ENCODE results near the gene MVB12B.

The MVB12B gene

DNA sequence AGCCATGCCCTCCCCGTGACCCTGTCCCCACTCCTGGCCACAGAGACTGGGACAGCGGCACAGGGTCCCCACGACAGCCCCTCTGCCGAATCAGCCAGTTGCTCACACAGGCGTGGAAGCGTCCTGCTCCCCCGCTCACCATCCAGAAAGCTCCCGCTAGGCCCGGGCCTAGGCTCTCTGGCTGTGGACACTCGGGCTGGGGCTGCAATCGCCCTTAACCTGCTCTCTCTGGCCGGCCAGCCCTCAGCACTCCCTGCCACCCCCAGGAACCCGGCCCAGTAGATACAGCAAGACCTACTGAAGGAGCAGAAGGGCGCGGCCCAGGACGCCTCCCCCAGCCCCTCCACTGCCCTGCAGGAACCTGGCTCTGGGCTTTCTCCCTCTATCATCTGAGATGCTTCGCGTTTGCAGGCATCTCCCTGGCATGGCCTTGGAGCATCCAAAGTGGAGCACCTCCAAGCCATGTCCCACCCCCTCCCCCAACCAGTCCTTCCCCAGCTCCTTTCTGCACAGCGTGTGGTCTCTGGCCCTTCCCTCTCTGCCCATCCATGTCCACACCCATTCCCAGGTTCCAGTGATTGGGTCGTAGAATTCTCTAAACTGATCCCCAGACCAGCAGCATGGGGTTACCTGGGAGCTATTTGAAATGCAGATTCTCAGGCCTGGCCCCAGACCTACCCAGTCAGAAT lies 173.4 kb downstream of the MVB12B start:
- Histone ChIP-seq H3K27ac (ENCODE audit: low read depth, low read length) (no peak overlapping the region), H3K9me3 (ENCODE audit: control insufficient read depth in 5 of 5, low read length in 5 of 5) (no peaks in the 10 kb centered on the region), H3K4me3 (ENCODE audit: low read depth in 1 of 5, low read length in 5 of 5) (peak overlapping the region in 3 of 5 donors; percentile 53 to 60 (median 55)), H3K4me1 (ENCODE audit: control insufficient read depth in 5 of 5, insufficient read depth in 5 of 5, low read length in 5 of 5) (peaks cover 0 to 30% (median 20%) of the 10 kb centered on the region in 5 donors), H3K27me3 (ENCODE audit: control insufficient read depth in 5 of 5, insufficient read depth in 4 of 5, low read length in 5 of 5) (peaks cover 0 to 4% (median 0%) of the 10 kb centered on the region in 5 donors), H3K9ac (ENCODE audit: low read length in 5 of 5) (peak overlapping the region in 2 of 5 donors; percentile 30 to 56), H3K36me3 (ENCODE audit: control insufficient read depth in 5 of 5, insufficient read depth in 5 of 5, low read length in 5 of 5) (peaks cover 0 to 31% (median 13%) of the 10 kb centered on the region in 5 donors)

DNA sequence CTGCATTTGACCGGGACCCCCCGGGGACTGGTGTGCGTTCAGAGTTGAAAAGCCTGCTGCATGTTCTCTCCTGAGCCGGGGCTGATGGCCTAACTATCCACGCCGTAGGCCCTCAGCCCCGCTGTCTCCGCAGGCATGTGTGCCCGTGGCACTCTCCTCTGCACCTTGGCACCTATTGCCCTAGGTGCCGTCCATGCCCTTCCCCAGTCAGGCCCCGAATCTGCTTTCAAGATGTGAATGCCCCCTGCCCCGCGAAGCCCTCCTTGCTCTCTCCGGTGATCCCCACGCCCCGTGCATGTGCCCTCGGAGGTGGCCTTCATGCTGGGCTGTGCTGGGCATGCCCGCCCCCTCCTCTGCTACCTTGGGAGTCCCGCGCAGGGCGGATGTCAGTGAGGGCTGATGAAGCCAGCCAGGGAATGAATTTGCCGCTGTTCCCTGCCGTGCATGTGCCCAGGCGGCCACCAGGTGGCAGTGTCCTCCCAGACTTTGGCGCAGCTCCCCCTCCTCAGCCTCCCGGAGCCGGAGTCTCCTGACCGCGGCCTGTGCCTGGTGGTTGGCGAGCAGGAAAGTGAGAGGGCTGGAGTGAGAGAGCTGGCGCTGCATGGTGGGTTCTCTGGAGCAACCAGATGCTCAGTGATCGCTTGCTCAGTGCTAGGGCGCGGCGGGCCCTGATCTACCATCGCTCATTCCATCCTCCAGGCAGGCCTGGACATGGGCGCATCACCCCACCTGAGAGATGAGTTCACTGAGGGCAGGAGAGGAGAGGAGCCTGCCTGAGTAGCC lies 174.2 kb downstream of the MVB12B start:
- Histone ChIP-seq H3K27me3 (ENCODE audit: control insufficient read depth in 5 of 5, insufficient read depth in 4 of 5, low read length in 5 of 5) (peaks cover 0 to 4% (median 0%) of the 10 kb centered on the region in 5 donors), H3K27ac (ENCODE audit: low read depth, low read length) (no peak overlapping the region), H3K9ac (ENCODE audit: low read length in 5 of 5) (no peak overlapping the region), H3K4me3 (ENCODE audit: low read depth in 1 of 5, low read length in 5 of 5) (no peak overlapping the region), H3K4me1 (ENCODE audit: control insufficient read depth in 5 of 5, insufficient read depth in 5 of 5, low read length in 5 of 5) (peaks cover 0 to 30% (median 20%) of the 10 kb centered on the region in 5 donors), H3K36me3 (ENCODE audit: control insufficient read depth in 5 of 5, insufficient read depth in 5 of 5, low read length in 5 of 5) (peaks cover 0 to 32% (median 16%) of the 10 kb centered on the region in 5 donors), H3K9me3 (ENCODE audit: control insufficient read depth in 5 of 5, low read length in 5 of 5) (no peaks in the 10 kb centered on the region)

DNA sequence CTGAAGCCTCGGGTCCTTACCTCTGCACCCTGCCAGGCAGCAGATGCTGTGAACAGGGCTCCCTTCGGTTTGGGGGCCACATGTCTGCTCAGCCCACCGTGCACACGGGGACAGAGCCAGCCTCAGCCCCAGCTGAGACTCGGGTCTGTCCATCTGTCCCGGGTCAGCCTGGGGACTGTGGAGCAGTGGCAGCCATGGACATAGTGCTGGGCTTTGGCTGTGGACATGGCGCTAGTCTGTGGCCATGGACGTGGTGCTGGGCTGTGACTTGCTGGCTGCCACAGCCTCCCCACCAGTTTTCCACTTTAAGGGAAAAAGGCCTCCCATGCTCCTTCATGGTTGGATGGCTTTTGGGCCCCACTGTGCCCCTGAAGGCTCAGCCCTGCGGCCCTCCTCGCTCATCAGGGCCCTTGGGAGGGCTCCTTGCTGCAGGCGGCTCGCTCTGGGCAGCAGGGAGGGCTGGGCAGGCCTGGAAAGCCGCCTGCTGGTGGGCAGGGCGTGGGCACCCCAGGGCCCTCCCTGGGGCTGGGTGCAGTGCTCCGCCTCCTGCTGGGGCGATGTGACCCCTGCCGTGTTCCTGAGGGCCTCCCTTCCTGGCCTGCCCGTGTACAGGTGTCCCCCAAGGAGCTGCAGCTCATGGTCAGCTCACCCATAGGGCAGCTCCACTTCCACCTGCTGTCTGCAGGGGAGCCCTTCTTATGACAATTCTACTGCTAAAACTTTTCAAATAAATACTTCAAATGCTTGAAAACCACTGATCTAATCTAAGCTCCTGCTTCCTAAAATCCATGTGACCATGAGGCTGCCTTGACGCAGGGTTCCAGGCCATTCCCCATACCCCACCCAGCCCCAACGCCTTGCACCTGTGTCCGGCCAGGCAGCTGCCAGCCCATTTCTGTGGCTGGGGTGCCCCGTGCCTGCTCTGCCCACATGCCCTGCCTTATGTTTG lies 175.0 kb downstream of the MVB12B start:
- H3K27ac ChIP-seq (ENCODE audit: low read depth, low read length): no peak overlapping the region
- H3K9ac ChIP-seq (ENCODE audit: low read length in 5 of 5): no peak overlapping the region
- H3K4me1 ChIP-seq (ENCODE audit: control insufficient read depth in 5 of 5, insufficient read depth in 5 of 5, low read length in 5 of 5): peaks cover 0 to 30% (median 20%) of the 10 kb centered on the region in 5 donors

DNA sequence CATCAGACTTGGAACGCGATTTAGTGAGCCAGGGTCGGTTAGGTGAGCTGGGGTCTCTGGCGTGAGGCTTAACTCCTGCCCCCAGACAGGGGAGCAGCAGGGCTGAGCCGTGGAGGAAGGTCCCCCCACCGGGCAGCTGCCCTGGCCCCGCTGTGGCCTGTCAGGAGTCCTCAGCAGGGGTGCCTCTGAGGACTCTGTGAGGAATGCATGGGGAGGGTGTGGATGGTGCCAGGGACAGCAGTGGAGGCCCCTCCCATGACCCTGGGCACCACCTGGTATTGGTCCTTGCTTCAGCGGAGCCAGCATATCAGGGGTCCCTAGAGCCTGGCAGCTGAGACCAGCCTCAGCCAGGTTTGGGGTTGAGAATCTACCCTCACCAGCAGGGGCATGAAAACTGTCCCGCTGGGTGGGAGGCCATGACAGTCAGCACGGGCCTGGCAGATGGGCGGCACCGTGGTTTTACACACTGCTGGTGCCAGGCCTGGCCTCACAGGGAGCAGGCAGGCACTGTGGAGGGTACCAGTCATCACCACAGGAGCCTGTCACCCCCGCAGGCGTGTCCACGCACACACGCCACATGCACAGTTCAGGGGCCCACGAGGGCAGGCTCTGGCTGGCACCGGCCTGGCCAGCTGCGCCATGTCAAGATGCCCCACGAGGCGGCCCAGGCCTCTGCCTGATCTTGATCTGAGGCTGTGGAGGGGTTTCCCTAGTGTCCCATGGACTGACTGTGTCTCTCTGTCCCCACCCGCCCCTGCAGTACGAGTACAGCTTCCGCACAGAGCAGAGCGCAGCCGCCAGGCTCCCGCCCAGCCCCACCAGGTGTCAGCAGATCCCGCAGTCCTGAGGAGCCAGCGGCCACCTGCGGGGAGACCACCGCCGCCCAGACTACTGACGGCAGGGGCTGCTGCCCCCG lies 176.0 kb downstream of the MVB12B start:
- H3K27ac ChIP-seq (ENCODE audit: low read depth, low read length): no peak overlapping the region
- peaks cover 0 to 5% (median 0%) of the 10 kb centered on the region in 5 donors for H3K27me3 ChIP-seq (ENCODE audit: control insufficient read depth in 5 of 5, insufficient read depth in 4 of 5, low read length in 5 of 5)
- H3K36me3 ChIP-seq (ENCODE audit: control insufficient read depth in 5 of 5, insufficient read depth in 5 of 5, low read length in 5 of 5): peaks cover 0 to 31% (median 16%) of the 10 kb centered on the region in 5 donors
- no peak overlapping the region for H3K4me3 ChIP-seq (ENCODE audit: low read depth in 1 of 5, low read length in 5 of 5)
- no peak overlapping the region for H3K9ac ChIP-seq (ENCODE audit: low read length in 5 of 5)
- H3K9me3 ChIP-seq (ENCODE audit: control insufficient read depth in 5 of 5, low read length in 5 of 5): no peaks in the 10 kb centered on the region
- H3K4me1 ChIP-seq (ENCODE audit: control insufficient read depth in 5 of 5, insufficient read depth in 5 of 5, low read length in 5 of 5): peaks cover 0 to 26% (median 20%) of the 10 kb centered on the region in 5 donors

More for the DNA sequence above, 175.0 kb downstream of the MVB12B start:
- Histone ChIP-seq H3K4me3 (ENCODE audit: low read depth in 1 of 5, low read length in 5 of 5) (no peak overlapping the region), H3K9me3 (ENCODE audit: control insufficient read depth in 5 of 5, low read length in 5 of 5) (no peaks in the 10 kb centered on the region), H3K27me3 (ENCODE audit: control insufficient read depth in 5 of 5, insufficient read depth in 4 of 5, low read length in 5 of 5) (peaks cover 0 to 4% (median 0%) of the 10 kb centered on the region in 5 donors), H3K36me3 (ENCODE audit: control insufficient read depth in 5 of 5, insufficient read depth in 5 of 5, low read length in 5 of 5) (peaks cover 0 to 31% (median 16%) of the 10 kb centered on the region in 5 donors)

DNA sequence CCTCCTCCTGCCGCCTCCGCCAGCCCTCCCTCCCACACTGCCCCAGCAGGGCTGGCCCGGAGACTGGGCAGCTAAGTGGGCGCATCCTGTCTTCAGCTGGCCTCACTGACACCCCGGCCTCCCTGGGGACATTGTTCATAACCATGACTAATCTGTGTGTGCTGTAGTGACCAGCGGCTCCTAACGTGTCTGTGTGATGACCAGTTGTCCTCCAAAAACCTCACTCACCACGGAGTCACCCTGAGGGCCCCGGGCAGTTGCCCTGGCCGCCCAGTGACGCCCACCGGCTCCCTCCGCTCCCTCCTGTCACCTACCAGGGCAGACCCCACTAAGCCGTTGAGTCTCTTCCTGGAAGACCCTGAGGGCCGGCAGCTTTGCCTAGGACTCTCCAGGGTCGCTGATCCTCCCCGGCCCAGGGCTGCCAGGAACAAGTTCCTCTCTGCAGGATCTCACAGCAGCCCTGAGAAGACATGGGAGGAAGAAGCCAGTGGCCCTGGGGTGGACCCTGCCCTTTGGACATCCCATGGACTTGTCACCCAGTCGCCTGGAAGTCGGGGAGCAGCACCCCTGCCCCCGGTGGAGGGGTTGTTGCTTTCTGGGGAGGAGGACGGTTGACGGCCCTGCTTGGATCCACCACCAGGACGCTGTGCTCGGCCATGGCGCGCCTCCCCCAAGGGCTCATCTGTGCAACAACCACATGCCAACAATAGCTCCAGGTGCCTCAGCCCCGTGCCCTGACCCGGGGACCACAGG lies 176.9 kb downstream of the MVB12B start:
- peaks cover 0 to 31% (median 16%) of the 10 kb centered on the region in 5 donors for H3K36me3 ChIP-seq (ENCODE audit: control insufficient read depth in 5 of 5, insufficient read depth in 5 of 5, low read length in 5 of 5)
- peaks cover 0 to 8% (median 4%) of the 10 kb centered on the region in 5 donors for H3K27me3 ChIP-seq (ENCODE audit: control insufficient read depth in 5 of 5, insufficient read depth in 4 of 5, low read length in 5 of 5)
- no peak overlapping the region for H3K27ac ChIP-seq (ENCODE audit: low read depth, low read length)
- H3K9ac ChIP-seq (ENCODE audit: low read length in 5 of 5): no peak overlapping the region
- H3K4me3 ChIP-seq (ENCODE audit: low read depth in 1 of 5, low read length in 5 of 5): no peak overlapping the region
- H3K4me1 ChIP-seq (ENCODE audit: control insufficient read depth in 5 of 5, insufficient read depth in 5 of 5, low read length in 5 of 5): peaks cover 0 to 21% (median 20%) of the 10 kb centered on the region in 5 donors
- no peaks in the 10 kb centered on the region for H3K9me3 ChIP-seq (ENCODE audit: control insufficient read depth in 5 of 5, low read length in 5 of 5)

DNA sequence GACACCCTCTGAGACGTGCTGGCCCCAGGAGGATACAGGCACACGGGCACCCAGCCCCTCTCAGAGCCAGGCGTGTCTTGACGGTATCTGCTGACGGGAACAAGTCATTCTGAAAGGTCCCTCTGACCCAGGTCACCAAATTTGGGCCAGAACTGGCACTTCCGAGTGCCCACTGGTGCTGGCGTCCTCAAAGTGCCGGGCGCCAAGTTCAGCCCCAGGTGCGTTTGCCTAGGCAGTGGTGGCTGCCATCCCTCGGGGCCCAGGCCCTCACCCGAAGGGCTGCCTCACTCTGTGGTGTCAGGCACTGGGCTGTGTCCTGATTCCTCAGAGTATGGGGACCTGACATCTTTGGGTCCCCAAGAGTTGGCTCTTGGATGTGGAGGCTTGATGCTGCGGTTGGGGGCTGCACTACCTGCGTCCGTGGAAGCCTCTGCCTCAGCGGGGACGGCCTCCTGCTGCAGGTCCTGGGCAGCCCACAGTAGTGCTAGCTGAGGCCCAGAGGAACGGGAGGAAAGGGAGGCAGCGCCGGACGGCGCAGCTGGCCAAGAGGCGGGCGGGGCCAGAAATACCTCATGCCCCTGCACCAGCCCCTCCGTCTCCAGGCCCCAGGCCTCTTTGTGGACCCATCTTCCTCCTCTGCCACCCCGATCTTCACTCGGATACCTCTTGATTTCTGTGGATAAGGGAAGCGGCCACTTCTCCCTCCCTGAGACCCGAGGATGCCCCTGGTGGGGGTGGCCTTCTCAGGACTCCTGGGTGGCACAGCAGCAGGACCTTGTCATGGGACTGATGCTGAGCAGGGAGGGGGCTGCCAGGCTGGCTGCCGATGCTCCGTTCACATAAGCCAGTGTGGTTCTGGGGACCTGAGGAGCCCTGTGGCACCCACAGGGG lies 177.7 kb downstream of the MVB12B start:
- H3K36me3 ChIP-seq (ENCODE audit: control insufficient read depth in 5 of 5, insufficient read depth in 5 of 5, low read length in 5 of 5): peaks cover 0 to 31% (median 16%) of the 10 kb centered on the region in 5 donors
- H3K9me3 ChIP-seq (ENCODE audit: control insufficient read depth in 5 of 5, low read length in 5 of 5): no peaks in the 10 kb centered on the region
- no peak overlapping the region for H3K9ac ChIP-seq (ENCODE audit: low read length in 5 of 5)
- no peak overlapping the region for H3K4me3 ChIP-seq (ENCODE audit: low read depth in 1 of 5, low read length in 5 of 5)
- H3K27ac ChIP-seq (ENCODE audit: low read depth, low read length): no peak overlapping the region
- peaks cover 0 to 16% (median 14%) of the 10 kb centered on the region in 5 donors for H3K4me1 ChIP-seq (ENCODE audit: control insufficient read depth in 5 of 5, insufficient read depth in 5 of 5, low read length in 5 of 5)
- peaks cover 0 to 8% (median 5%) of the 10 kb centered on the region in 5 donors for H3K27me3 ChIP-seq (ENCODE audit: control insufficient read depth in 5 of 5, insufficient read depth in 4 of 5, low read length in 5 of 5)

DNA sequence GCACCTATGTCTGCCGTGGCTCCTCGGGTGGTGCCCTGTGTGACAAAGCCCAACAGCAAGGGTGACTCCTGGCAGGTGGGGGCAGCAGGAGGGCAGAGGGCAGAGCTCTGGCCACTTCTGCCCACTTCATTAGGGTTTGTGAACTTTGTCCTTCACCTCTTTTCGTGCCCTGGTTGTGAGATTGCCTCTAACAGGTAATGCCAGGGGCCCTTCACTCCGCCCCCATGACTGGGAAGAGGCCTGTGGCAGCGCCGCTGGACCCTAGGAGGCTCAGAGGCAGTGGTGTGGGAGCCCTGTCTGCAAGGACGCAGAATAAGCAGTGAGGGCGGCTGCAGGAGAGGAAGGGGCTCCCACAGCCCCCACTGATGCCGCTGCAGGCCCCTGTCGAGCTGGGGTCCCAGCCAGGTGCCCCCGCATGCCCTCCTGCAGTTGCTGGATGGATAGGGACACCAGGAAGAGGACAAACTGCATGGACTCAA lies 178.4 kb downstream of the MVB12B start:
- H3K9ac ChIP-seq (ENCODE audit: low read length in 5 of 5): no peak overlapping the region
- peaks cover 0 to 31% (median 16%) of the 10 kb centered on the region in 5 donors for H3K36me3 ChIP-seq (ENCODE audit: control insufficient read depth in 5 of 5, insufficient read depth in 5 of 5, low read length in 5 of 5)
- no peak overlapping the region for H3K4me3 ChIP-seq (ENCODE audit: low read depth in 1 of 5, low read length in 5 of 5)
- no peaks in the 10 kb centered on the region for H3K9me3 ChIP-seq (ENCODE audit: control insufficient read depth in 5 of 5, low read length in 5 of 5)
- H3K4me1 ChIP-seq (ENCODE audit: control insufficient read depth in 5 of 5, insufficient read depth in 5 of 5, low read length in 5 of 5): peaks cover 0 to 10% (median 7%) of the 10 kb centered on the region in 5 donors
- no peak overlapping the region for H3K27ac ChIP-seq (ENCODE audit: low read depth, low read length)
- peaks cover 0 to 12% (median 5%) of the 10 kb centered on the region in 5 donors for H3K27me3 ChIP-seq (ENCODE audit: control insufficient read depth in 5 of 5, insufficient read depth in 4 of 5, low read length in 5 of 5)
